Activated naive CD8-positive, alpha-beta T cell treated with anti-CD3 and anti-CD28 coated beads, Interleukin-2, amount 50 U/mL, for 16 hours (primary cell): ENCODE measurements around the gene NLGN3.

Experiments used
- DNase-seq: peaks from one replicate; pipeline ENCODE4 v3.0.0-alpha.2; 2020; ENCODE audit warnings: low read depth, low spot score

Gene NLGN3

GRCh38 chrX:71144651-71145050 lies at the start of gene NLGN3:
Gene NLGN3, plus strand, starts transcription at chrX:71144841. Its CDS starts 2,909 bp downstream, at chrX:71147750.
- DNase-seq = no peak

GRCh38 chrX:71095033-71095432 lies 49.6 kb upstream of the NLGN3 start:
- DNase-seq = no peak

- peak; percentile 73 for DNase-seq
Observed at GRCh38 chrX:71095555-71095980, 49.1 kb upstream of the NLGN3 start, which contains the start of gene FOXO4. Gene FOXO4, plus strand, starts transcription at chrX:71095851. Its CDS starts 678 bp downstream, at chrX:71096529.

DNA sequence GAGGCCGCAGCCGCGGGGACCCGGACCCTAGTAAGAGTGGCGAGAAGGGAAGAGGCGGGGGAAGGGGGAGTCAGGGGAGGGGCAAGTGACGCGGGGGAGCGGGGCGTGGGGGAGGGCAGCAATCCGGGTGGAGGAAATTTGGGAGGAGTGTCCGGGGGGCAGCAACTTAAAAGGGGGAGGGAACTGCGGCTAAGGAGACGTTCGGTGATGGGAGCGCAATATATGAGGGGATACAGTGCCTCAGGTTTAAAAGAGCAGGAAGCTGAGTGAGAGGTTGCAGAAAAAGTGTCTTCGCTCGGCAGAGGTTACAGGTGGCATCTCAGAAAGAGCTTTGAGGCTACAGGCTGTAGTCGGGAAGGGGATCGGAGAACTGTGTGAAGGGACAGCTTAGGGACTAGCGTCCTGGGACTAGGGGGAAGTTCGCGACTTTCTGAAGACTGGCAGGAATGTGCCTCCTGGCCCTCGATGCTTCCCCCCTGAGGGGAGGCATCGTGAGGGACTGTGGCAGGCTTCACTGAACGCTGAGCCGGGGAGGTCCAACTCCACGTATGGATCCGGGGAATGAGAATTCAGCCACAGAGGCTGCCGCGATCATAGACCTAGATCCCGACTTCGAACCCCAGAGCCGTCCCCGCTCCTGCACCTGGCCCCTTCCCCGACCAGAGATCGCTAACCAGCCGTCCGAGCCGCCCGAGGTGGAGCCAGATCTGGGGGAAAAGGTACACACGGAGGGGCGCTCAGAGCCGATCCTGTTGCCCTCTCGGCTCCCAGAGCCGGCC lies 48.5 kb upstream of the NLGN3 start:
- peak; percentile 24 for DNase-seq

- no peak for DNase-seq
Observed at GRCh38 chrX:71096760-71097032, 47.9 kb upstream of the NLGN3 start.

DNA sequence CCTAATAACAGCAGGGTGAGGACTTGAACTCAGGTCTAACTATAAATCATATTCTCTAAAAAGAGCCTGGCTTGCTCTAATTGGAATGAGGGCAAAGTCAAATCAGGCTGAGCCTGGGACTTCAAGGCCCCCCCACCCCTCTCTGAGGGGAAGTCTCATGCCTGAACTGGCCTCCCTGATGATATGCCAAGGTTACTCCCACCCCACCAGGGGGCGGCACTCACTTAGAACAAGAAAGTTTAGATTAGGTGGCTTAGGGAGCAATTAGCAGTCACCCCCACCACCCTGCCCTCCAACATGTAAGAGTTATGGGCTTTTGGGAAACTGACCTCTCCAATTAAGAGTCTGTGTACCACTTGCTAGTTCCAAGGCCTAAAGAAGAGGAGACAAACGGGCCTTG lies 46.3 kb upstream of the NLGN3 start:
- DNase-seq = peak; percentile 49

DNA sequence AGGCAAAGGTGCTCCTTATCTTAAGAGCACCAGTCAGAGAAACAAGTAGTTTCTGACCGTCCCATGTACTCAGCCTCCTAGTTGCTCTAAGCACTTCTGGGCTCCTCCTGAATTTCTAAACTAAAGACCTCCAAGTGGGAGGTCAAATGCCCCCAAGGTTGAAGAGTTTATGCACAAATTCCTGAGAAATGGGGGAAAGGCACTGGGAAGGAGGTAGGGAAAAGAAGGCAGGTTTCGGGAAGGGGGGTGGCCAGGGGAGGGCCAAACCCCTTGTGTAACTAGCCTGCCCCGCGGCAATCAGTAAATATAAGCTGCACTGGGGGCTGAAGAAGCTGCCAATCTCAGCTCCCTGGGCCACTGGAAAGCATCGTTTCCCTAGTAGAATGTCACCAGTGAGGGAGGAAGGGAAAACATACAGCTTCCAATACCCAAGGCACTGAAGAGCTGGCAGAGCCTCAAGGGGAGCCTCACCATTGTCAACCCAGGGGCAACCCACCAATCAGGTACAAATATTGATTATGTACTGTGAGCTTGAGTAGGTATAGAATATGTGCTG lies 45.6 kb upstream of the NLGN3 start:
- no peak for DNase-seq

GRCh38 chrX:71099736-71100135 lies 44.9 kb upstream of the NLGN3 start:
- no peak for DNase-seq

DNA sequence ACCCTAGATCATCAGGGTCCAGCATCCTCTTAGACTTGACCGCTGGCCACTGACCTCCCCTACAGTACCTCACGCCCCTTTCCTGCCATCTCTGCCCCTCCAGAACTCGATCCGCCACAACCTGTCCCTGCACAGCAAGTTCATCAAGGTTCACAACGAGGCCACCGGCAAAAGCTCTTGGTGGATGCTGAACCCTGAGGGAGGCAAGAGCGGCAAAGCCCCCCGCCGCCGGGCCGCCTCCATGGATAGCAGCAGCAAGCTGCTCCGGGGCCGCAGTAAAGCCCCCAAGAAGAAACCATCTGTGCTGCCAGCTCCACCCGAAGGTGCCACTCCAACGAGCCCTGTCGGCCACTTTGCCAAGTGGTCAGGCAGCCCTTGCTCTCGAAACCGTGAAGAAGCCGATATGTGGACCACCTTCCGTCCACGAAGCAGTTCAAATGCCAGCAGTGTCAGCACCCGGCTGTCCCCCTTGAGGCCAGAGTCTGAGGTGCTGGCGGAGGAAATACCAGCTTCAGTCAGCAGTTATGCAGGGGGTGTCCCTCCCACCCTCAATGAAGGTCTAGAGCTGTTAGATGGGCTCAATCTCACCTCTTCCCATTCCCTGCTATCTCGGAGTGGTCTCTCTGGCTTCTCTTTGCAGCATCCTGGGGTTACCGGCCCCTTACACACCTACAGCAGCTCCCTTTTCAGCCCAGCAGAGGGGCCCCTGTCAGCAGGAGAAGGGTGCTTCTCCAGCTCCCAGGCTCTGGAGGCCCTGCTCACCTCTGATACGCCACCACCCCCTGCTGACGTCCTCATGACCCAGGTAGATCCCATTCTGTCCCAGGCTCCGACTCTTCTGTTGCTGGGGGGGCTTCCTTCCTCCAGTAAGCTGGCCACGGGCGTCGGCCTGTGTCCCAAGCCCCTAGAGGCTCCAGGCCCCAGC lies 43.8 kb upstream of the NLGN3 start:
- no peak for DNase-seq

DNA sequence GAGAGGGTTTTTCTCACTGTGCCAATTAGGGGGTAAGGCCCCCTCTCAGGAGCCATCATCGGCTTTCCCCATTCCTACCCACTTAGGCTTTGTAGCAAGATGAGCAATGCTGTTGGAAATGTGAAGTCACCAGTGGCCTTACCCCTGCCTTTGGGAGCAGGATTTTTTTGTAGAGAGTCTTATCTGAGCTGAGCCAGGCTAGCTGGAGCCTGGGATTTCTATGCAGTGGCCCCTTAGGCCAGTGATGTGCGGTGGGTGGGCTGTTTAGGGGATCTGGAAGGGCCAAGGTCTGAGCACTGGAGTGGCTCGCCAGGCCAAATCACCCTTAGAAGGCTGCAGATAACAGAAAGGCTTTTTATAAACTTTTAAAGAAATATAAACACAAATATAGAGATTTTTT lies 42.3 kb upstream of the NLGN3 start:
- no peak for DNase-seq

GRCh38 chrX:71103110-71103983 lies 41.3 kb upstream of the NLGN3 start:
- no peak for DNase-seq

DNA sequence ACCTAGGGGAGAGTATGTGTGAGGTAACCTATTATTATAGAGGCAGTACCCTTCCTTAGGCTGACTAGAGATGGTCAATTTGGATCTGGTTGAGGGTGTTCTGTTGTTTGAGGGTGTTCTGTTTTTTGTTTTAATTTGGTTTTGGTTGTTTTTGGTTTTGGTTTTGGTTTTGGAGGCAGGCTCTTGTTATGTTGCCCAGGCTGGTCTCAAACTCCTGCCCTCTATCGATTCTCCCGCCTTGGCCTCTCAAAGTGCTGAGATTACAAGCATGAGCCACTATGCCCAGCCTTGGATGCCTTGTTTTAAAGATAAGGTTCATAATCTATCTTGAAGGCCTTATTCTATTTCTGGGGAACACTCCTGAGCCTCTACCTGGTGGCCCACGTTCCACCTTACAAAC lies 39.0 kb upstream of the NLGN3 start:
- DNase-seq = no peak

DNA sequence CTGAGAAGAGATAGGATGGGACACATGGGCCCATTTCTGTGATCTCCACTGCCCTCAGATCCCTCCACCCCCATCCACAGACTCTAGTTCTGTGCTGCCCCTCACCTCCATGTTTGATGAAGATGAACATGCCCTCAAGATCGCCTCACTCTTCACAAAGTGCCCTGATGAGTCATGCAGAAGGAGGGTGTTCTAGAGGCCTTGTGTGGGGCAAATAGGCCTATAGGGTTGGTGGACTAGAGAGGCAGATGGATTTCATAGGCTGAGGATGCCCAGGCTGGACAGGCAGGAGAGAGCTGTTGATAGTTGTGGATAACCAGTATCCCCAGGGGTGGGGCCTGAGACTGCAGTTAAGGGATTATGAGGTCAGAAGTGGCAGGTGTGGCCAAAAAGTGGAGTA lies 38.2 kb upstream of the NLGN3 start, which contains the start of gene CXorf65:
CXorf65 (minus strand) TSS at position 314 of the 400 bp plus-strand sequence; CDS start at position 130, 184 bp downstream.
- no peak for DNase-seq

DNA sequence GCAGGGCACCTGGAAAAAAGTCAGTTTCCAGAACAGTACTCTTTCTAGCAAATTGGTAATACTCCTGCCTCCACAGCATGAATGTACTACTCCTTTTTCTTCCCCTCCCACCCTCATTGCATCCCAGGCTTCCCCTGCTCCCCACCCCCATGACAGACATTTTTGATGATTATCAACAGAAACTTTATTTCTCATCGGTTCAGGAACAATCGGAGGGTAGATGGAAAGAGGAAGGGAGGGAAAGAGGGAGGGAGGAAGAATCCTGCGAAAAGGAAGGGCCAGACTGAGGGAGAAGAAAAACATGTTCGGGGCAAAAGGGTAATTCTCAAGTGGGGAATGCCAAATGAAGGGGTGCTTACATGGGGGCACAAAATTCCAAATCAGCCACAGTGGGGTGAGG lies 37.4 kb upstream of the NLGN3 start:
- DNase-seq = no peak

DNA sequence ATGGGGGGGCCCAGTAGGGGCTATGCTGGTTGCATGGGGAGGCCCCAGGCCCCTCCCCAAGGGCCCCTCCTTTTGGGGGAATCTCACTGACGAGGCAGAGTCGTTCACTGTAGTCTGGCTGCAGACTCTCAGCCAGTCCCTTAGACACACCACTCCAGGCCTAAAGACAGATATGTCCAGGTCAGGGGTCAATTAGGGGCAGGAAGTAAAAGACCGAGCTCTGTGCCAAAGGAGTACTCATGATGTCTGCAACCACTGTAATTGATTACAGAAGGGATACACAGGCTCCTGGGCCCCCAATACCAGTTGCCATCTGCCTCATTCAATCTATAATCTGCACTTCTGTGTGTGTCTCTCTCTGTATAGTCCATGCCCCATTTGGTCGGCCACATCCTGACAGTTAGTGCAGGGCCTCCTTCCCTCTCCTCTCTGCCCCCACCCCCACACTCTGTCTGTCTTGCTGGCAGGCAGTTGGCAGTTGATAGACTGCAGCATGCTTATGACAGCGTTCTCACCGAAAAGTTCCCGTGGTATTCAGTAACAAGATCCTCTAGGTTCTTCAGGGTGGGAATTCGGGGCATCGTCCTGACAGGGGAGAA lies 36.8 kb upstream of the NLGN3 start:
- no peak for DNase-seq

DNA sequence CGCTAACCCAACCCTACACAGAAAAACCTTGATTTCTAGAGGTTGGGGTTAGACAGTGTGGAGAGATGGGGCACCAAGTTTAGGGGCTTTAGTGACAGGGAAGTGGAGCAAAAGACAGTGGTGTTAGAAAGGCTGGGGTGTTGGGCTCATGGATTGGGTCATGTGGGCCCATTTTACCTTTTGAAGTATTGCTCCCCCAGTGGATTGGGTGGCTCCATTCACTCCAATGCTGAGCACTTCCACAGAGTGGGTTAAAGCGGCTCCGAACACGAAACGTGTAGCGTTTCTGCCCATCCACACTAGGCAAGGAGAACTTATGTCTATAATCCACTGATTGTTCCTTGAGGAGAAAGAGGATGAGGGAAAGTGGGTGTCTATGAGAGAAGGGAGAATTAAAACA lies 35.6 kb upstream of the NLGN3 start:
- DNase-seq = no peak

- DNase-seq = peak; percentile 53
Observed at GRCh38 chrX:71111141-71111843, 33.3 kb upstream of the NLGN3 start, which contains the start of gene IL2RG. Gene IL2RG, minus strand, starts transcription at chrX:71111577. Its CDS starts 38 bp downstream, at chrX:71111539.

GRCh38 chrX:71111921-71112431 lies 32.7 kb upstream of the NLGN3 start:
- no peak for DNase-seq

DNA sequence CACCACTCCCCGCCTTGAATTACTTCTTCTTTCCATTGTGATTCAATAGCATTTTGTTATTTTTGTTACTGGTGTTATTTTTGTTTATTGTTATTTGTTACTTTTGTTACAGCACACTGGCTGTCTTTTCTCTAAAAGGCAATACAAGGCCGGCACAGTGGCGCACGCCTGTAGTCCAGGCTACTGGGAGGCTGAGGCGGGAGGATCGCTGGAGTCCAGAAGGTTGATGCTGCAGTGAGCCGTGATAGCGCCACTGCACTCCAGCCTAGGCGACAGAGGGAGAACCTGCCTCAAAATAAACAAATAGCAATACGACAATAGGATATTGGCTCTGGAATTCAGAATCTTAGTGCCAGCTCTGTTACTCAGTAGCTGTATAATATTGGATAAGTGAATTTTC lies 27.3 kb upstream of the NLGN3 start:
- no peak for DNase-seq
